ENCODE measurements around the gene TSPAN19. TPM values are rescaled to one million over a fixed set of nuclear protein-coding genes. Genes with fewer than 3 reads are reported as not detected.

TSPAN19 gene
- total RNA-seq, 4 donors from 2014 or later: not detected

GRCh38 chr12:84994426-84994825 is 41.7 kb downstream of the TSPAN19 start:
- intact Hi-C loops (cut with DNase I; ENCODE audit: low total_unique reads) (no loop called here), in situ Hi-C loops (cut with MboI; ENCODE audit: low sequenced_read_pairs in 4 of 4) (no loop called here)
- ATAC-seq: no peak
- Histone ChIP-seq H3K27ac (no peak overlapping the region), H3K9me3 (no peaks in the 10 kb centered on the region), H3K36me3 (no peaks in the 10 kb centered on the region), H3K4me1 (no peaks in the 10 kb centered on the region), H3K27me3 (no peaks in the 10 kb centered on the region), H3K4me3 (no peak overlapping the region)
- no peak for TF ChIP-seq POLR2A (IDR thresholded peaks at IDR 0.05)
- TF ChIP-seq CTCF (IDR thresholded peaks at IDR 0.05 in 4 of 5, conservative IDR thresholded peaks at IDR 0.05 in 1 of 5): no peak
- DNase-seq: no peak

GRCh38 chr12:84986586-84986985 is 49.5 kb downstream of the TSPAN19 start:
- no peaks in the 10 kb centered on the region for H3K4me1 ChIP-seq
- no peak overlapping the region for H3K4me3 ChIP-seq
- TF ChIP-seq CTCF (IDR thresholded peaks at IDR 0.05 in 4 of 5, conservative IDR thresholded peaks at IDR 0.05 in 1 of 5) (no peak), POLR2A (IDR thresholded peaks at IDR 0.05) (no peak)
- intact Hi-C loops (cut with DNase I; ENCODE audit: low total_unique reads): no loop called here
- in situ Hi-C loops (cut with MboI; ENCODE audit: low sequenced_read_pairs in 4 of 4): no loop called here
- DNase-seq (no peak), ATAC-seq (no peak)
- H3K9me3 ChIP-seq: no peaks in the 10 kb centered on the region
- no peaks in the 10 kb centered on the region for H3K36me3 ChIP-seq
- no peaks in the 10 kb centered on the region for H3K27me3 ChIP-seq
- no peak overlapping the region for H3K27ac ChIP-seq

- no peak for DNase-seq
- TF ChIP-seq POLR2A (IDR thresholded peaks at IDR 0.05) (no peak), CTCF (IDR thresholded peaks at IDR 0.05 in 4 of 5, conservative IDR thresholded peaks at IDR 0.05 in 1 of 5) (no peak)
These were observed 50.0 kb downstream of the TSPAN19 start for GRCh38 chr12:84986117-84986516.

GRCh38 chr12:84983289-84983688 is 52.8 kb downstream of the TSPAN19 start:
- ATAC-seq (no peak), DNase-seq (no peak)
- no peaks in the 10 kb centered on the region for H3K4me1 ChIP-seq
- H3K4me3 ChIP-seq: no peak overlapping the region
- H3K27ac ChIP-seq: no peak overlapping the region
- TF ChIP-seq POLR2A (IDR thresholded peaks at IDR 0.05) (no peak), CTCF (IDR thresholded peaks at IDR 0.05 in 4 of 5, conservative IDR thresholded peaks at IDR 0.05 in 1 of 5) (no peak)
- H3K9me3 ChIP-seq: no peaks in the 10 kb centered on the region
- no peaks in the 10 kb centered on the region for H3K36me3 ChIP-seq
- no peaks in the 10 kb centered on the region for H3K27me3 ChIP-seq
- in situ Hi-C loops (cut with MboI; ENCODE audit: low sequenced_read_pairs in 4 of 4) (no loop called here), intact Hi-C loops (cut with DNase I; ENCODE audit: low total_unique reads) (no loop called here)

More at GRCh38 chr12:84986117-84986516, 50.0 kb downstream of the TSPAN19 start:
- Histone ChIP-seq H3K4me3 (no peak overlapping the region), H3K9me3 (no peaks in the 10 kb centered on the region), H3K4me1 (no peaks in the 10 kb centered on the region), H3K36me3 (no peaks in the 10 kb centered on the region), H3K27me3 (no peaks in the 10 kb centered on the region), H3K27ac (no peak overlapping the region)
- intact Hi-C loops (cut with DNase I; ENCODE audit: low total_unique reads): no loop called here
- in situ Hi-C loops (cut with MboI; ENCODE audit: low sequenced_read_pairs in 4 of 4): no loop called here
- no peak for ATAC-seq

GRCh38 chr12:84982888-84983287 is 53.2 kb downstream of the TSPAN19 start:
- ATAC-seq (no peak), DNase-seq (no peak)
- Histone ChIP-seq H3K27ac (no peak overlapping the region), H3K27me3 (no peaks in the 10 kb centered on the region), H3K4me3 (no peak overlapping the region), H3K36me3 (no peaks in the 10 kb centered on the region), H3K9me3 (no peaks in the 10 kb centered on the region), H3K4me1 (no peaks in the 10 kb centered on the region)
- TF ChIP-seq CTCF (IDR thresholded peaks at IDR 0.05 in 4 of 5, conservative IDR thresholded peaks at IDR 0.05 in 1 of 5) (no peak), POLR2A (IDR thresholded peaks at IDR 0.05) (no peak)
- in situ Hi-C loops (cut with MboI; ENCODE audit: low sequenced_read_pairs in 4 of 4) (no loop called here), intact Hi-C loops (cut with DNase I; ENCODE audit: low total_unique reads) (no loop called here)
